Subcutaneous preadipocyte (primary cell): ENCODE data around the gene COQ8A. TPM values are rescaled to one million over a fixed set of nuclear protein-coding genes. Genes with fewer than 3 reads are reported as not detected.

Source experiments
- small RNA-seq: library from RNA; depleted of rRNA; stranded (forward); fragments of <200 nt; gene quantifications from one replicate; pipeline ENCODE3, GENCODE V24; 2012
- total RNA-seq: library from RNA; depleted of rRNA; stranded (reverse); fragments of >200 nt; gene quantifications from 2 replicates; pipeline ENCODE4 v1.2.3, GENCODE V29; 2012

The COQ8A gene
- total RNA-seq: 11.3 and 16.2 TPM in 2 replicates

GRCh38 chr1:226940029-226940805, at the start of gene COQ8A:
Gene COQ8A, plus strand, starts transcription at chr1:226940294. Its CDS starts 21,092 bp downstream, at chr1:226961386.

Small RNAs within 50 kb of the gene (small RNA-seq; reads per million reads assigned to genes)
- gene AL353689.1: not detected

Other genes starting within 250 kb of the COQ8A start
- gene ITPKB, start 201.0 kb upstream of the COQ8A start, total RNA-seq: 6.8 and 7.7 TPM in 2 replicates
- gene PSEN2, start 69.7 kb upstream of the COQ8A start, total RNA-seq: 13.2 and 16.8 TPM in 2 replicates